Trophoblast cell (in vitro differentiated cells and primary cell): ENCODE results near the gene EDC3.

ENCODE experiments used
- DNase-seq, 2 donors: peaks; one replicate each; pipeline ENCODE4 v3.0.0-alpha.2; 2016
- H2AFZ ChIP-seq: 2 replicates; pipeline ENCODE4 v1.6.1; 2013; ENCODE audit warnings: low read length, moderate library complexity, mild to moderate bottlenecking; ENCODE audit not compliant: insufficient read depth, poor library complexity
- H2AK5ac ChIP-seq: 2 replicates; pipeline ENCODE4 v1.6.1; 2013; ENCODE audit warnings: mild to moderate bottlenecking, low read length
- H2BK120ac ChIP-seq: 2 replicates; pipeline ENCODE4 v1.6.1; 2013; ENCODE audit warnings: low read length, mild to moderate bottlenecking, moderate library complexity; ENCODE audit not compliant: insufficient read depth, poor library complexity
- H2BK12ac ChIP-seq: 2 replicates; pipeline ENCODE4 v1.6.1; 2013; ENCODE audit warnings: mild to moderate bottlenecking, low read length, moderate library complexity
- H2BK5ac ChIP-seq: 2 replicates; pipeline ENCODE4 v1.6.1; 2013; ENCODE audit warnings: low read length, low read depth, moderate library complexity, mild to moderate bottlenecking; ENCODE audit not compliant: poor library complexity
- H3K14ac ChIP-seq: 2 replicates; pipeline ENCODE4 v1.6.1; 2013; ENCODE audit warnings: mild to moderate bottlenecking, low read length
- H3K18ac ChIP-seq: 2 replicates; pipeline ENCODE4 v1.6.1; 2013; ENCODE audit warnings: mild to moderate bottlenecking, low read length
- H3K23ac ChIP-seq: 2 replicates; pipeline ENCODE4 v1.6.1; 2013; ENCODE audit warnings: low read length
- H3K27ac ChIP-seq: 2 replicates; pipeline ENCODE4 v1.5.1; 2013; ENCODE audit warnings: low read depth, mild to moderate bottlenecking, inconsistent platforms, low read length, moderate library complexity
- H3K27me3 ChIP-seq: 2 replicates; pipeline ENCODE4 v1.6.1; 2013; ENCODE audit warnings: inconsistent platforms, mild to moderate bottlenecking, low read length, moderate library complexity; ENCODE audit not compliant: insufficient read depth
- H3K36me3 ChIP-seq, 2 experiments: 1 replicate in 1 of 2; 2 replicates in 1 of 2; pipeline ENCODE4 v1.6.1; 2013; ENCODE audit warnings: low read length in 2 of 2, mild to moderate bottlenecking in 2 of 2, moderate library complexity in 1 of 2; ENCODE audit not compliant: insufficient read depth in 2 of 2, control insufficient read depth in 1 of 2
- H3K4ac ChIP-seq: 2 replicates; pipeline ENCODE4 v1.6.1; 2013; ENCODE audit warnings: low read depth, mild to moderate bottlenecking, low read length, moderate library complexity
- H3K4me1 ChIP-seq, 2 experiments: 1 replicate in 1 of 2; 2 replicates in 1 of 2; pipeline ENCODE4 v1.6.1; 2013; ENCODE audit warnings: low read length in 2 of 2, mild to moderate bottlenecking in 2 of 2, moderate library complexity in 1 of 2; ENCODE audit not compliant: insufficient read depth in 2 of 2, control insufficient read depth in 1 of 2
- H3K4me2 ChIP-seq: 2 replicates; pipeline ENCODE4 v1.6.1; 2013; ENCODE audit warnings: inconsistent platforms, mild to moderate bottlenecking, low read length, moderate library complexity
- H3K4me3 ChIP-seq: 2 replicates; pipeline ENCODE4 v1.5.1; 2013; ENCODE audit warnings: mild to moderate bottlenecking, low read depth, low read length, inconsistent platforms
- H3K79me1 ChIP-seq: one replicate; pipeline ENCODE4 v1.6.1; 2013; ENCODE audit warnings: low read length
- H3K79me2 ChIP-seq: 2 replicates; pipeline ENCODE4 v1.6.1; 2013; ENCODE audit warnings: low read length, mild to moderate bottlenecking; ENCODE audit not compliant: control insufficient read depth, insufficient read depth, poor library complexity
- H3K9ac ChIP-seq: 2 replicates; pipeline ENCODE4 v1.6.1; 2013; ENCODE audit warnings: mild to moderate bottlenecking, low read length
- H3K9me3 ChIP-seq: 2 replicates; pipeline ENCODE4 v1.6.1; 2013; ENCODE audit warnings: low read depth, mild to moderate bottlenecking, control low read depth, inconsistent platforms, low read length; ENCODE audit not compliant: insufficient read depth
- H4K12ac ChIP-seq: 2 replicates; pipeline ENCODE4 v1.6.1; 2013; ENCODE audit warnings: low read depth, mild to moderate bottlenecking, low read length, moderate library complexity
- H4K8ac ChIP-seq: 2 replicates; pipeline ENCODE4 v1.6.1; 2013; ENCODE audit warnings: low read depth, mild to moderate bottlenecking, low read length, moderate library complexity
- H4K91ac ChIP-seq: one replicate; pipeline ENCODE4 v1.6.1; 2013; ENCODE audit warnings: low read depth, mild to moderate bottlenecking, low read length, moderate library complexity
- WGBS: extraction: QIAGEN DNeasy Blood & Tissue Kit; methylation state at CpG from one replicate; pipeline ENCODE4 v1.1.7; 2013; ENCODE audit warnings: missing lambda C conversion rate; ENCODE audit not compliant: insufficient read length, insufficient coverage; ENCODE audit errors: extremely low coverage; 5-methylcytosine and 5-hydroxymethylcytosine counted together

EDC3 gene

DNA sequence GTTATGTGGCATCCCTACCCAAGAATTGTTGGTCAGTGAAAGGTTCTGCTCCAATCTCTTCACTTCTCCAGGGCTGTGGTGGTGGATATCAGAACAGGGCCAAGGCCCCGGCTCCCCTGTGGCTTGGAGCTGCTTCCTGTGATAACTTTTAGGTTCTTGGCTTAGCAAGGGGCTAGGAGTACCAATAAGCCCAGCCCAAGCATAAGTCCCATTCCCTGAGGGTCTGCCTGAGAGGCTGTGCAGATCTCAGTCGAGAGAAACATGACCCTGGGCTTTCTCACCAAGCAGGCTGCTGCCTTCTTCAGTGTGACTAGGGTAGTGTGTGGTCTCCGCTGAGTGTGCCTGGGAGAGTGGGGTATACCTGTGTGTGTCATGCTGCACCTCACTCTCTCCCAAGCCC, 73.1 kb downstream of the EDC3 start:
- no peak overlapping the region for H4K12ac ChIP-seq
- peaks cover 92 to 97% of the 10 kb centered on the region in 2 experiments for H3K36me3 ChIP-seq
- no peak overlapping the region for H2BK12ac ChIP-seq
- no peak for DNase-seq
- no peak overlapping the region for H3K4me2 ChIP-seq
- no peak overlapping the region for H2AFZ ChIP-seq
- H2AK5ac ChIP-seq = no peak overlapping the region
- H3K4me3 ChIP-seq = no peak overlapping the region
- H4K8ac ChIP-seq = no peak overlapping the region
- no CpG with 5 or more reads among the region's 3 CpGs for WGBS
- H2BK5ac ChIP-seq = no peak overlapping the region
- H3K27me3 ChIP-seq = no peaks in the 10 kb centered on the region
- H3K9me3 ChIP-seq = no peaks in the 10 kb centered on the region
- no peak overlapping the region for H3K23ac ChIP-seq
- no peak overlapping the region for H4K91ac ChIP-seq
- H3K4ac ChIP-seq = no peak overlapping the region
- no peaks in the 10 kb centered on the region for H3K4me1 ChIP-seq
- H3K9ac ChIP-seq = no peak overlapping the region
- H2BK120ac ChIP-seq = no peak overlapping the region
- no peak overlapping the region for H3K27ac ChIP-seq
- no peak overlapping the region for H3K14ac ChIP-seq
- H3K79me1 ChIP-seq = no peaks in the 10 kb centered on the region
- H3K79me2 ChIP-seq = peaks cover 8% of the 10 kb centered on the region
- no peak overlapping the region for H3K18ac ChIP-seq

- peaks cover 84 to 89% of the 10 kb centered on the region in 2 experiments for H3K36me3 ChIP-seq
- no CpG with 5 or more reads among the region's 21 CpGs for WGBS
- no peak overlapping the region for H2BK120ac ChIP-seq
- no peak overlapping the region for H3K4me2 ChIP-seq
- no peaks in the 10 kb centered on the region for H3K79me1 ChIP-seq
- no peak overlapping the region for H2BK12ac ChIP-seq
- no peak overlapping the region for H3K9ac ChIP-seq
- no peak overlapping the region for H2BK5ac ChIP-seq
- no peak overlapping the region for H3K14ac ChIP-seq
- H3K27me3 ChIP-seq = no peaks in the 10 kb centered on the region
- H2AFZ ChIP-seq = no peak overlapping the region
- H4K8ac ChIP-seq = no peak overlapping the region
- H3K27ac ChIP-seq = no peak overlapping the region
- DNase-seq = no peak
- no peak overlapping the region for H3K23ac ChIP-seq
- H4K12ac ChIP-seq = no peak overlapping the region
- H3K4ac ChIP-seq = no peak overlapping the region
- H4K91ac ChIP-seq = no peak overlapping the region
- H3K4me3 ChIP-seq = no peak overlapping the region
- H3K79me2 ChIP-seq = peaks cover 10% of the 10 kb centered on the region
- H3K4me1 ChIP-seq = peaks cover 0 to 3% of the 10 kb centered on the region in 2 experiments
- H2AK5ac ChIP-seq = no peak overlapping the region
- no peak overlapping the region for H3K18ac ChIP-seq
- no peaks in the 10 kb centered on the region for H3K9me3 ChIP-seq
Measured at GRCh38 chr15:74621936-74622335, 73.9 kb downstream of the EDC3 start.

GRCh38 chr15:74621546-74621920, 74.3 kb downstream of the EDC3 start:
- Histone ChIP-seq H3K4ac (no peak overlapping the region), H3K9ac (no peak overlapping the region), H3K27ac (no peak overlapping the region), H3K79me1 (peaks cover under 1% of the 10 kb centered on the region), H4K8ac (no peak overlapping the region), H3K18ac (no peak overlapping the region), H2AFZ (no peak overlapping the region), H2BK5ac (no peak overlapping the region), H3K9me3 (no peaks in the 10 kb centered on the region), H3K4me1 (peaks cover 2 to 6% of the 10 kb centered on the region in 2 experiments), H3K14ac (no peak overlapping the region), H3K4me2 (no peak overlapping the region), H3K23ac (no peak overlapping the region), H2BK120ac (no peak overlapping the region), H3K4me3 (no peak overlapping the region), H2BK12ac (no peak overlapping the region), H4K91ac (no peak overlapping the region), H2AK5ac (no peak overlapping the region), H3K27me3 (no peaks in the 10 kb centered on the region), H3K79me2 (peaks cover 12% of the 10 kb centered on the region), H3K36me3 (peaks cover 80 to 85% of the 10 kb centered on the region in 2 experiments), H4K12ac (no peak overlapping the region)
- WGBS = no CpG with 5 or more reads among the region's 16 CpGs
- DNase-seq = no peak

- Histone ChIP-seq H2BK120ac (no peak overlapping the region), H3K79me1 (peaks cover 7% of the 10 kb centered on the region), H2BK5ac (no peak overlapping the region), H3K4me1 (peaks cover 3 to 8% of the 10 kb centered on the region in 2 experiments), H3K9me3 (no peaks in the 10 kb centered on the region), H4K8ac (no peak overlapping the region), H3K4ac (no peak overlapping the region), H3K9ac (no peak overlapping the region), H2AFZ (no peak overlapping the region), H3K36me3 (peaks cover 74 to 78% of the 10 kb centered on the region in 2 experiments), H3K14ac (no peak overlapping the region), H3K79me2 (peaks cover 18% of the 10 kb centered on the region), H3K27me3 (no peaks in the 10 kb centered on the region), H2BK12ac (no peak overlapping the region), H4K12ac (no peak overlapping the region), H3K4me3 (no peak overlapping the region), H3K27ac (no peak overlapping the region), H2AK5ac (no peak overlapping the region), H3K23ac (no peak overlapping the region), H4K91ac (no peak overlapping the region), H3K18ac (no peak overlapping the region), H3K4me2 (no peak overlapping the region)
- WGBS = no CpG with 5 or more reads among the region's 23 CpGs
- peak; percentile 47 to 76 for DNase-seq
Measured at GRCh38 chr15:74620636-74621545, 74.9 kb downstream of the EDC3 start.
